WERI-Rb-1 (cell line): ENCODE results near the gene FXR2.

ENCODE experiments used
- DNase-seq: peaks from one replicate; pipeline ENCODE4 v3.0.0-alpha.2; 2020
- H3K27ac ChIP-seq: fragments of 250-450 bp; sonication (Bioruptor Pico); 2 replicates; pipeline ENCODE4 v1.5.1; 2020; ENCODE audit warnings: mild to moderate bottlenecking, moderate library complexity
- H3K27me3 ChIP-seq: fragments of 250-450 bp; sonication (Bioruptor Pico); 2 replicates; pipeline ENCODE4 v1.5.1; 2021; ENCODE audit warnings: mild to moderate bottlenecking, low read depth, moderate library complexity; ENCODE audit not compliant: insufficient read depth, severe bottlenecking
- H3K36me3 ChIP-seq: fragments of 250-450 bp; sonication (Bioruptor Pico); 2 replicates; pipeline ENCODE4 v1.5.1; 2020; ENCODE audit warnings: mild to moderate bottlenecking, moderate library complexity
- H3K4me3 ChIP-seq: 2 replicates; pipeline ENCODE4 v1.5.1; 2011; ENCODE audit warnings: low read depth, mild to moderate bottlenecking, control low read depth, low read length
- H3K9me3 ChIP-seq: fragments of 250-450 bp; sonication (Bioruptor Pico); 2 replicates; pipeline ENCODE4 v1.5.1; 2021; ENCODE audit warnings: mild to moderate bottlenecking, moderate library complexity; ENCODE audit not compliant: severe bottlenecking
- CTCF ChIP-seq: IDR thresholded peaks from 2 replicates; pipeline ENCODE4 v1.5.1; 2011; ENCODE audit warnings: low read depth, mild to moderate bottlenecking, control low read depth, inconsistent platforms, low read length

The FXR2 gene

DNA sequence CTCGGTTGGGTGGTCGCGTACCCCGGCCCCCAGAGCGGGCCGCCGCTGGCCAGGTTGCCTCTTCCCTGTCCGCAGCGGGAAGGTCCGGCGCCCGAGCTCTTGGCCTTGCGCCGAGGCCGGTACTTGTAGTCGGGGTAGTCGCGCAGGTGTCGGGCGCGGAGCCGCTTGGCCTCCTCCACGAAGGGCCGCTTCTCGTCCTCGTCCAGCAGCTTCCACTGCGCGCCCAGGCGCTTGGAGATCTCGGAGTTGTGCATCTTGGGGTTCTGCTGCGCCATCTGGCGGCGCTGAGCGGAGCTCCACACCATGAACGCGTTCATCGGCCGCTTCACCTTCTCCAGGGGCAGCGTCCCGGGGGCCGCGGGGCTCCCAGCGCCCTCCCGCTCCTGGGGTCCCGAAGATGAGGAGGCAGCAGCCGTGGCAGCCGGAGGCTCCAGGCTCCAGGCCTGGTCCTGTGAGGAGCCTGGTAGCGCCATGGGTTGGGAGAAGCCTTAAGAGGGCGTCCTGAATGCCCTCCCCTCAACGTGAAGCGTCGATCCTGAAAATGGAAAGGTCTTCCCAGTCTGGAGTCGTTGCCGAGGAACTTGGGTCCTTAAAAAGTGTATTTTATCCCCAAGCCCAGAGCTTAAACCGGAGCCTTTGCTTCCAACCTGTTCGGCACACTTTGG is 25.4 kb downstream of the FXR2 start:
- Histone ChIP-seq H3K4me3 (peak overlapping the region; percentile 34), H3K9me3 (no peaks in the 10 kb centered on the region), H3K27me3 (no peaks in the 10 kb centered on the region), H3K36me3 (peaks cover 55% of the 10 kb centered on the region), H3K27ac (peak overlapping the region; percentile 48)
- peak; percentile 93 for TF ChIP-seq CTCF
- peak; percentile 90 for DNase-seq

- no peak for TF ChIP-seq CTCF
- H3K4me3 ChIP-seq = peak overlapping the region; percentile 16
- H3K36me3 ChIP-seq = peaks cover 48% of the 10 kb centered on the region
- no peaks in the 10 kb centered on the region for H3K9me3 ChIP-seq
- H3K27me3 ChIP-seq = no peaks in the 10 kb centered on the region
- no peak for DNase-seq
- peak overlapping the region; percentile 48 for H3K27ac ChIP-seq
These were observed 26.0 kb downstream of the FXR2 start for GRCh38 chr17:7588553-7589203.

DNA sequence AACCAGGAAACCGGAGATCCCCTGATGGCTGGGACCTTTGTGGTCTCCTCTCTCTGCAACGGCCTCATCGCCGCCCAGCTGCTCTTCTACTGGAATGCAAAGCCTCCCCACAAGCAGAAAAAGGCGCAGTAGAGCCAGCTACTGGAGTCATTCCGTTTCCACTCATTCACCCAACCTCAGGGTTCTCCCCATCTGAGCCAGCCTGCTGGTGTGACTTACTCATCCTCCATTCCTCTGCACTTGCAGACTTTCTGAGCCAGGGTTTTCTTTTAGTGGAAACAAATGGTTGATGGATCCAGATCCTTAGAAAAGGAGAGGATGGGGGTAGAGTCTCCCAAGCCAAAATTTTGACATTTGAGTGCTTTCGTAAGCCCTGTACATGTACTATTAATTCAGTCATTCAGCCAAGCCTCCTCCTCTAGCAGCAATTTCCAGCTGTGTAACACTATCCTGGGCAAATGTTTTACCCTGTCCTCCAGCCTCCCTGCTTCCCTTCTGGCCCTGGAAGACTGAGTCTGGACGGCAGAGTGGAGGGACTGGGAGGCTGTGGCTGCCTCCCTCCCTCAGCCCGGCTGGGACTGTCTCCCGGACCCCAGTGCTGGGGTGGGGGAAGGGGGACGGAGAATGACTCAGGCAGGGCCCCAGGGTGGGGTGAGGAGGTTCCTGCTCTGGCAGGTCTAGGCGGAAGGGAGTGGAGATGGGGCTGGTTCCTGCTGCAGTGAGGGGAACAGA is 27.1 kb downstream of the FXR2 start:
- Histone ChIP-seq H3K27ac (no peak overlapping the region), H3K36me3 (peaks cover 44% of the 10 kb centered on the region), H3K9me3 (peaks cover 5% of the 10 kb centered on the region), H3K4me3 (no peak overlapping the region), H3K27me3 (no peaks in the 10 kb centered on the region)
- no peak for DNase-seq
- no peak for TF ChIP-seq CTCF

- peaks cover 43% of the 10 kb centered on the region for H3K36me3 ChIP-seq
- peaks cover 5% of the 10 kb centered on the region for H3K9me3 ChIP-seq
- H3K27me3 ChIP-seq = no peaks in the 10 kb centered on the region
- no peak overlapping the region for H3K4me3 ChIP-seq
- H3K27ac ChIP-seq = no peak overlapping the region
- DNase-seq = peak; percentile 74
- TF ChIP-seq CTCF = peak; percentile 76
These were observed 27.9 kb downstream of the FXR2 start for GRCh38 chr17:7586673-7587419.

DNA sequence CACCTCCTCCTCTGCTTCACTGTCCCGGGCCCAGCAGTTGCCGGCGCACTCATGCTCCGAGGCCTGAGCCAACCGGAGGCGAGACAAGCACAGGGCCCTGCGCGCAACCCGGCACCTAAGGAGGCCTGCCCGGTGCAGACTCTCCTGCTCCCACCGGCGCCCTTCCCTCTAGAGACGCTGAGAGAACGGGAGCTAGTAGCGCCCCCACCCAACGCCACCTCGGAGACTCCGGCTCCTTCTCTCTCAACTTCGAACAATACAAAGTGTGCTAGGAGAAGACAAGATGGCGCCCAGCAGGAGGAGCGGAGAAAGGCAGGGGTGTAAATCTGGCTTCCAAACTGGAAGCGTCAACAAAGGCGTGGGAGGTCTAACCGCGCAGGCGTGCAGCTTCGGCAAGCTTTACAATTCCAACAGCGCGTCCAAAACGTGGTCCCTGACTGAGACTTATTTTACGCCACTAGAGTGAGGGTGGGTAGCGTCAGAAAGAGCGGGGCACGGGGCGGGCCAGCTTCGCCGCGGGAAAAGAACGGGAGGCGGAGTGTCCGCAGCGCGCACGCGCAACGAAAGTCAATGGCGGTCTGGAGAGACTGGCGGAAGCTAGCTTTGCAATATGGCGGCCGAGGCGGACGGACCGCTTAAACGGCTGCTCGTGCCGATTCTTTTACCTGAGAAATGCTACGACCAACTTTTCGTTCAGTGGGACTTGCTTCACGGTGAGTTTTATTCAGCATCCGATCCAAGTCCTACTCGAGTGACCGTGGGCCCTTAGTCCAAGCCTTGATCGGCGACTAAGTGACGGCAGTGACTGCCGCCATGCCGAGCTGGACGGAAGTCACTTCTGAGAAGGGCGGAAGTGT is 31.2 kb downstream of the FXR2 start, which contains the start of gene MPDU1:
MPDU1 (plus strand) TSS at position 600 of the 857 bp plus-strand sequence; CDS start at position 611, 11 bp downstream.
- peaks cover 5% of the 10 kb centered on the region for H3K9me3 ChIP-seq
- H3K27ac ChIP-seq = peak within 1 kb of the TSS; percentile 97
- H3K4me3 ChIP-seq = peak within 1 kb of the TSS; percentile 53
- DNase-seq = peak; percentile 97
- H3K27me3 ChIP-seq = no peaks in the 10 kb centered on the region
- H3K36me3 ChIP-seq = peaks cover 48% of the 10 kb centered on the region
- no peak for TF ChIP-seq CTCF
